Effector CD4-positive, alpha-beta T cell (primary cell): ENCODE results near the gene TSEN2.
"Not testable (repeated sequence)": the region's sequence is repeated elsewhere in the genome, so short reads cannot be mapped to it uniquely, and the experiment has no call there.

Experiments
- DNase-seq: peaks from one replicate; pipeline ENCODE4 v3.0.0-alpha.2; 2020

The TSEN2 gene

DNA sequence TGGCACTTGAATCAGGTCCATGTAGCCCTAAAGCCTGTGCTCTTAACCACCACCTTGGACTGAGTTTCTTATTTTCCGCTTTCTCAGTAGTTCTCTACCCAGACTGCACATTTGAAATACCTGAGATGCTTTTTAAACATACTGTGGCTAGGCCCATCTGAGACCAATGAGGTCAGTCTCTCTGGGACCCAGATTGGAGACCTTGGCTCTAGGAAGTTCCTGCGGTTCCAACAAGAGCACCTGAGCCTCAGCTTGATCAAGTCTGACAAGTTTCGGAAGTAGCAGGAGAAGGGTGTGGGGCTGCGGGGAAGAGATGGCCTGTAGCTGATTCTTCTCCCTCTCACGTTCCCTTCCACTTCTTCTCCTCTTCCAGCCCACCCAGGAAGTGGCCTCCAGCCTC lies 11.5 kb upstream of the TSEN2 start:
- no peak for DNase-seq

DNA sequence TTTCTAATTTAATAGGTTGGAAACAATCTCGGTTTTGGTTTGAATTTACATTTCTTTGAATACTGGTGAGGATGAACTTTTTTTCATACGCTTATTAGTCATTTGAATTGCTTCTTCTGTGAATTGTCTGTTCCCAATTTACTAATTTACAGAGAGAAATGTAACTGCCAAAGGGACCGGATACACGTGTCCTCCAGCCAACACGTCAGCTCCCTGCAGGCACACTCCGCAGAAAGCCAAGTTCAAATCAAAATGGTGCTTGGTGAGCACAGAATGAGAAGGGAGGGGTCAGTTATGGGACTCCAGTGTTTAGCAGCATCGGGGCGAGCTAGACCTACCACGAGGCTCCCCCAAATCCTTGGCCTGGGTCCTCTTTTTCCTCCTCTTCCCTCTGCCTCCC lies 10.8 kb upstream of the TSEN2 start:
- DNase-seq: no peak

DNA sequence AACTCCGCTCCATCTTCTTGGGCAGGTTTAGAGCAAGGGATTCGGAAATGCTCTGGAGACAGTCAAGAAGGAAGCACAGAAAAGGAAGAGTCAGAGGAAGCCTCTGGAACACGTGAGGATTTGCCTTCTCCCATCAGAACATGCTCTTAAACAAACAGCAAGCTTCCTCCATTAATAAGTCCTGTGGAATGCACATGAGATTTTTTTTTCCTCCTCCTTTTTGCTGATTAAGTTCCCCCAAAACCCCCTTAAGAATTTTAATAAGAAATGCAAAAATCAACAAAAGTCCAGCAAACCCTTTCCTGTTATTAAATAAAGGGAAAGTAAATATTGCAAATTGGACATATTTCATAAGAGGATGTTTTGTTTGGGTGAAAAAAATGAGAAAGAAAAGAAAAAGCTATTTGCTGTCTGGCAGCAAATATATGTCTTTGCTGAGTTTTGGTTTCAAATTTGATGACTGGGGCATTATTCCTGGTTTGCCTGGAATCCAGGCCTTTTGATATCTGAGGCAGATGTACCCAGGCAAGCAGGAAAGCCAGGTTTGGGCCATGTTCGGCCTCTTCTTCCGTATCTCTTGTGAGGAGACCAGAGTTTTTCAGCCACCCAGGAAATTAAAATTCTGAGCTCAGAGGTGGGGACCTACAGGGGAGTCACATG lies 7.9 kb upstream of the TSEN2 start:
- DNase-seq: no peak

DNA sequence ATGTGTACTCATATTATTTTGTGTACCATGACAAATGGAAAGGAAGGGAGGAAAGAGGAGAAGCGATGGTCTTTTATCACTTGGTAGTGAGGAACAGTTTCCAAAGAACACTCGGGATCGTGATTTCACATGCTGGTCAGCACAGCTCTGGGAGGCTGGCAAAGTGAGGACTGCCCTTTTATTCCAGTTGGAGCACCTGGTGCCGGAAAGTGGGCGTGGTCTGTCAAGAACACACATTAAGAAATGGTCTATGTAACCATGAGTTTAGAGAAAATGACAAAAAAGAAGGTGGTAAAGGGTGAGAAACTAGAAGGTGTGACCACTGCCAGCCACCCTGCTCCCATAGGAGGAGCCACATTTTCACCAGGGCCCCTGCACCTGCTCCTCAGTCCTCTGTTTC lies 7.0 kb upstream of the TSEN2 start:
- no peak for DNase-seq

DNA sequence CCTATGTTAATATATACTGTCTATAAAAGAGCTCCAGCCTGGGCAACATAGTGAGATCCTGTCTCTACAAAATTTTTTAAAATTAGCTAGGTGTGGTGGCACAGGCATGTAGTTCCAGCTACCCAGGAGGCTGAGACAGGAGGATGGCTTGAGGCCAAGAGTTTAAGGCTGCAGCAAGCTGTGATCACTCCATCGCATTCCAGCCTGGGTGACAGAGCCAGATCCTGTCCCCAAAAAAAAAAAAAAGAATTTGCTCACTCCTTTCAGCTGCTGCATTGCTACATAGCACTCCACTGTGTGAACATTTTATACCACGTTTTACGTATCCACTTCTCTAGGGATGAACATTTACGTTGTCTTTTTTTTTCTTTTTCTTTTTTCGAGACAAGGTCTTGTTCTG lies 6.0 kb upstream of the TSEN2 start:
- DNase-seq: no peak

DNA sequence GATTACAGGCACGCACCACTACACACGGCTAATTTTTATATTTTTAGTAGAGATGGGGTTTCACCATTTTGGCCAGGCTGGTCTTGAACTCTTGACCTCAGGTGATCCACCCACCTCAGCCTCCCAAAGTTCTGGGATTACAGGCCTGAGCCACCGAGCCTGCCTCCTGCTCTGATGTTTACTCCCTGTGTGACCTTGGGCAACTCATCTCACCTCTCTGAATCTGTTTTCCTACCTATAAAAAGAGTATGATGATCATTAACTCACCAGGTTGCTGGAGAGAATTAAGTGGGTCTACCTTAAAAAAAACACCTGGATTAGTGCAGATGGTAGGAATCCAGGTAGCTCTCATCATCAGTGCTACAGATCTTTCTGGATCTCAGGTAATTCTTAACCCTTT lies 5.1 kb upstream of the TSEN2 start:
- DNase-seq: not testable (repeated sequence)

DNA sequence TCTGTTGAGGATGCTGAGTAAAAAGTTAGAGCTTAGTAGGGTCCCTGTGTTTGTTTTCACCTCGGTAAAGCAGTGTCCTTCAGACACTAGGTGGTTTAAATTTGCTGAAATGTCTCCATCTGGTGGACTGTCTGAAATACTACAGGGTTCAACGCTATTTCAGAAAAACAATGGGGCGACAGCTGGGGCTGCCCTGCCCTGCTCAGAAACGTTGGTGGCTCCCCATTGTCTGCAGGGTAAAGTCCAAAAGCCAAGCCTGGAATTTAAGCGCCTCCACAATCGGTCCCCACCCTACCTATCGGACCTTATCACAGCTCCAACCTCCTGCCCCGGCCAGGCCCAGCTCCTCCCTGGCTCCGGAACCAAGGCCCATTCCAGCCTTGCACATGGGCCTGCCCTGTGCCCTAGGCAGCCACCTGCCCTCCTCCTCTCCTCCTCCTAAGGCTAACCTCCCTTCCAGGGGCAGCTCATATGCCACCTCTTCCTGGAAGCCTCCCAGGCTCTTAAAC lies 4.3 kb upstream of the TSEN2 start:
- no peak for DNase-seq

DNA sequence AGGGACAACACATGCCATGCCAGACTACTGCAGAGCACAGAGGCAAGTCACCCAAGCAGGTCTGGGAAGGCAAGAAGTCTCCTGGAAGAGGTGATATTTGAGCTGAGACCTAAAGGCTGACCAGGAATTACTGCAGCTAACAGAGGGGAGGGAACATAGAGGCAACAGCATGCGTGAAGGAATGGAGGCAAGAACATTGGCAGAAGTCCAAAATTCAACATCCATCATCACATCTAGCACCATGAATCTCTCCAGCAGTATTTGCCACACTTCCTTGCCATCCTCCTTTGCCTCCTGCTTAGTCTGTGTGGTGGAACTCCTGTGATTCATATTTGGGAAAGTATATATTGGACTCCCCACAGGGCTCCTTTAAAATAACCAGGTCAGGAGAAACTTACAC lies 870 bp upstream of the TSEN2 start:
- DNase-seq: no peak

DNA sequence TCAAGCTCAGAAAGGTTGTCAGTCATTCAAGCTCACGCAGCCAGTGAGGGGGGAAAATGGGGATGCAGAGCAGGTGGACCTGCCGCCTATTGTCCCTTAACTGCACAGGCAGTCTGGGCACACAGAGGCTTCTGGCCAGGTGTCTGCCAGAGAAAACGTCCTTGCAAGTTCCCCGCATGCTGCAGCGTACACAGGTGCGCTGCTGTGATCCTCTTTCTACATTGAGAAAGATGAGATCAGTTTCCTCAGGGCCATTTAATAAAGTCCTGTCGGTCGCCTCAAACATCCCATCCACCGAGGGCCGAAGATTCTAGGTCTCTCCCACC lies 445 bp upstream of the TSEN2 start:
- no peak for DNase-seq

DNA sequence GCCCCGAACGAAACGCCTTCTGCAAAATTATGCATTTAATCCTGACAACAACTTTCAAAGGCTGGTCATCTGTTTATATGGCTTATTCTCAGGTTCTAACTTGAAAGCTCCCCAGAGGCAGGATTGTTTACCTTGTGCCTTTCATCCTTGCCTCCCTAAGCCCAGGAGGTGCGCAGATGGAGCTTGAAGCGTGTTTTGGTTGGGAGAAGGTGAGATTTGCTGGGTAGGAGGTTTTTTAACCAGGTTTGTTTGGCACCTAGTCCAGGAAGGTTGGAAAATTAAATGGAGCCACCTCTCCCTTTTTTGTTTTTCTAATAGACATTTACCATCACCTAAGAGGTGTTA lies 675 bp downstream of the TSEN2 start:
- DNase-seq: no peak

DNA sequence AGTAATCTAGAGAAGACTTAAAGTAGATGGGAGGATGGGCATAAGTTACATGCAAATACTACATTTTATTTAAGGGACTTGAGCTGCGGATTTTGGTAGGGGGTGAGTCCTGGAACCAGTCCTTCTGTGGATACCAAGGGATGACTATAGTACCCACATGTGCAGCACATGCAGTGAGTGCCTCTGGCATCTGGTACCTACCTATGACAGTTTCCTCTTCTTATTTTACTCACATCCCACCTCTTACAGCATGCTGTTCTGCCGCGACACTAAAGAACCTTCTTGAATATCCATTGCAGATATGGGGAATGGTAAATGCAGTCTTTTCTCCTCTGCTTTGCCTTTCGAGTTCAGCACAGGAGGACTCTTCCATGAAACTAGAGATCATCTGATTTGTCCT lies 1.7 kb downstream of the TSEN2 start:
- DNase-seq: no peak

DNA sequence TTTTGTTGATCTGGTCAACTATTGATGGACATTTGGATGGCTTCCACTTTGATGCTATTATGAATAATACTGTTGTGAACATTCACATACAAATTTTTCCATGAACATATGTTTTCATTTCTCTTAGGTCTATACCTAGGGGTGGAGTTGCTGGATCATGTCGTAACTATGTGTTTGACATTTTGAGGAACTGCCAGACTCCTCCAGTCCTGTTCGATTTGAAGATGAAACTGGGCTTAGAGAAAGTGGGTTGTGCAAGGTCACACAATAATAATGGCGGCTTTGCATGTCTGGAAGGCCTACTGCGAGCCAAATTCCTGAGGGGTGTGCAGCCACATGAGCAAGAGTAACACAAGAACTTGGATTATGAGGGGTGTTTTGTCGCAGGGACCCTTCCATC lies 2.6 kb downstream of the TSEN2 start:
- DNase-seq: no peak

DNA sequence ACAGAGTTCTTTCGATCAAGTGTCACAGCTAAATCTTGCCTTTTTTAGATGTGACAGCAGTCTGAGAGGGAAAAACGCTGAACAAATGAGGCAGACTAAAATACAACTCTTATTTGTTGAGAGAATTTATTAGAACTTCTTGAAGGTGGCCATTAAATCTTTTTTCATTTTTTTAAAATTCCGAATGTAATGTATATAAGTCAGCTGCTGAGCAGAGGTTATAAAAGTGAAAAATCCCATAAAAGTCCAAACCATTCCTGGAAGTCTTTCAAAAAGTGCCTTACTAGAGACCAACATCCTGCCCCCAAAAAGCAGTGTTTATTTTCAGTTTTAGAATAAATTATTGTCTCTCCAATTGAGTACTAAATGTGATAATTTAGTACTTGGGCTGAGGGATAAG lies 3.1 kb downstream of the TSEN2 start:
- no peak for DNase-seq

DNA sequence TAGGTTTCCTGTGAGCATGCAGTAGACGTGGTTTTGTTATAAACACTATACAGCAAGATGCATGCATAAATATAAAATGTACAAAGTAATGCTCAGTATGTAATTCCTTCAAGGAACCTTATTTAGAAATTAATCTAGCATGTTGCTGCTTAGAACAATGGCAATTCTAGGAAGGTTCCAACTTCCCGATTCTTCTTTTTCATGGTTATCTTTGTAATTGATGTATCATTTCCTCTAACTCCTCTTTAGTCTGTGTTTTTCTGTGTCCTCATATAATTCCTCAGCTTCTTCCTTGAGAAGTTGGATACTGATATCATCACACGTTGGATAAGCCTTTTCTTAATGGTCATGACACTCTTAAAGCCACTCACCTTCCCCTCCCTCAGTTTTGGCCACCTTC lies 3.5 kb downstream of the TSEN2 start:
- no peak for DNase-seq

DNA sequence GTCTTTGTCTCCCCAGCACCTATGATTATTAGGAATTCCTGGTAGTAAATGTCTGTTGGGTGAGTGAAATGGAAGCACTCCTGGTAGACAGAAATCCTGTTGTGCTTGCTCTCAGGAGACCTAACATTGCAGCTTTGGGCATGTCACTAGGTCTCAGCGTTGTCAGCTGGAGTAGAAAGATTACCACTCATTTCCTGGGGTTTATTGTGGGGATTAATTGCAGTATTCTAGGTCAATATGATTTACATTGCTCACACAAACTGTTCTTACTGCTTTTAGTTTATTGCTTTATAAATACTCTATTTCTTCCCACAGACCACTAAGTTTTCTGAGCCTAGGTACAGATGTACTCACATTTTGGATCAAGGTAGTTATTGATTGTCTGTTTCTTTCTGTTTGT lies 5.1 kb downstream of the TSEN2 start:
- DNase-seq: no peak

DNA sequence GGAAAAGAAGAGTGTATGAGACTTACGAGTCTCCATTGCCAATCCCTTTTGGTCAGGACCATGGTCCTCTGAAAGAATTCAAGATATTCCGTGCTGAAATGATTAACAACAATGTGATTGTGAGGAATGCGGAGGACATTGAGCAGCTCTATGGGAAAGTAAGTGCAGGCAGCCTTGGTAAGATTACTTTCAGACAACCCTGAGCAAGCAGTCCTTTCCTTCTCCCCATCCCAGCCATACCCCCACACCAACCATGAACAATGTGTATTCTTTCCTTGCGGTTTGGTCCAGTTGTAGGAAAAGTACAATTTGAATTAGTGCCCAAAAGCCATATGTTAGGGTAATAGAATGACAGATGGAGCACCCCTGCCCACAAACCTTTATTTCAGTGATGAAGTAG lies 5.6 kb downstream of the TSEN2 start:
- DNase-seq: no peak

DNA sequence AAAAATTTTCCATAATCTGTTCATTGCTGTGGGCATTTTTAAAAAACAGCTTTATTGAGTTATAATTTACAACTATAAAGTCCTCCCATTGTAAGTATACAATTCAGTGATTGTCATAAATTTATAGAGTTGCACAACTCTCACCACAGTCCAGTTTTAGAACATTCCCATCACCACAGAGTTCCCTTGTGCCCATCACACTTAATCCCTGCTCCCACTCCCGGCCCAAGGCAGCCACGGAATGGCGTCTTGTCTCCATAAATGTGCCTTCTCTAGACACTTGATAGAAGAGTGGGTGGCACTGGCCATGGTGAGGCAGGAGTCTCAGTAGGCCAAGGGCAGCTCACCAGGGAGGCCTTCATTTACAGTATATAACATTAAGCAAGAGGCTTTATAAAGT lies 6.3 kb downstream of the TSEN2 start:
- DNase-seq: no peak

DNA sequence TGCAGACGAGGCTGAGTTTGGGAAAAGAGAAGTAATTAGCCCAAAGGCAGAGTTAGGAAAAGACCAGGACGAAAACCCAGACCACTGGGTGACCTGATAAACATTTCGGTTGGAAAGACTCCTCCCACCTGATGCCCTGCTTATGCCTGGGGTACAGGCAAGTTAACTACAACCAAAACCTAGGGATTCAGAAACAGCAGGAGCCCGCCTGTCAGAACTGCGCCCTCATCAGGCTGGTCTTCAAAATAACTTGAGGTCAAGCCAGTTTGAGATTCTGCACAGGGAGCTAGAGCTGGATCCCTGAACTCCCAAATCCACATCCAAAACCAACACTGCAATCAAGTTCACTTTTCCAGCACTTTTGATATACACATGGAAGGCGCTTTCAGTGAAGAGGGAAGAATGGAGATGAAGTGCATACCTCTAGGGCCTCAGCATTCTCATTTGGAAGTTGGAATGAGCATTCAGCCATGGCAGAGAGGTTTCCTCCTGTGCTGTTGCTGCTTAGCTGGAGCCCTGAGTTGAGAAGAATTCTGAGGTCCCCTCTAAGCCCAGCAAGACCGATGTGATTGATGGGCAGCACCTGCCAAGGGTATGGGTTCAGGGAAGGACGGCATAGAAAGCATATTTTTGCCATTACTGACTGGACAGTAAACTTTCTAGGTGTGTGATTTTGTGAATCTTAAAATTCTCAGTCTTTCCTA lies 11.6 kb downstream of the TSEN2 start:
- no peak for DNase-seq

DNA sequence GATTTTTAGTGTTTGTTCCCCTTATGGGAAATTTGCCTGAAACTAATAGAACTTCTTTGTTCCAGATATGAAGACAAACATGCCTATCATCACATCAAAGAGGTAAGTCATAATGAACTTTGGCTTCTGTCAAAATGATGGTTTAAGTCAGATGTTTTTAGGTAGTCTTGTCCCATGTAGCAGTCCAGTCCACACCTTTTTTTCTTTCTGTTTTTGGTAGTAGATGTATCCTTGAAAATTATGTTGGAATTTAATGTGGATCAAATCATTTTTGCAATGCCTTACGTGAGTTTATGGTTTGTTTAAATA lies 12.1 kb downstream of the TSEN2 start:
- no peak for DNase-seq

DNA sequence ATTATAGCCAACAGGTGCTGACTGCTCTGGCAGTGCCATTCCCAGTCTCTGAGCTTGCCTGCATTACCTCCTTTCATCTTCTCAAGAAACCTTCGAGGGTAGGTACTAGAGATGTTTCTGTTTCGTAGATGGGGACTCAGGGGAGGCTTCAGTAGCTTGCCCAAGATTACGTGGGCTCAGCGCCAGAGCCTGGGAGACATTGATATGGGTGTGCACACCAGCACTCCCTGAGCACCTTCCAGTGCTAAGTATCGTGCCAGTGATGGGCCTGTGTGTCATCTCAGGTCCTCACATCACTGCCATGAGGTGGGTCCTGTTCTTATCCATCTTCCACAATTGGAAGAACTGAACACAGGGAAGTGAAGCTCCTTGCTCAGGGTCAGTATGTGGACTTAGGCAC lies 15.2 kb downstream of the TSEN2 start:
- no peak for DNase-seq

DNA sequence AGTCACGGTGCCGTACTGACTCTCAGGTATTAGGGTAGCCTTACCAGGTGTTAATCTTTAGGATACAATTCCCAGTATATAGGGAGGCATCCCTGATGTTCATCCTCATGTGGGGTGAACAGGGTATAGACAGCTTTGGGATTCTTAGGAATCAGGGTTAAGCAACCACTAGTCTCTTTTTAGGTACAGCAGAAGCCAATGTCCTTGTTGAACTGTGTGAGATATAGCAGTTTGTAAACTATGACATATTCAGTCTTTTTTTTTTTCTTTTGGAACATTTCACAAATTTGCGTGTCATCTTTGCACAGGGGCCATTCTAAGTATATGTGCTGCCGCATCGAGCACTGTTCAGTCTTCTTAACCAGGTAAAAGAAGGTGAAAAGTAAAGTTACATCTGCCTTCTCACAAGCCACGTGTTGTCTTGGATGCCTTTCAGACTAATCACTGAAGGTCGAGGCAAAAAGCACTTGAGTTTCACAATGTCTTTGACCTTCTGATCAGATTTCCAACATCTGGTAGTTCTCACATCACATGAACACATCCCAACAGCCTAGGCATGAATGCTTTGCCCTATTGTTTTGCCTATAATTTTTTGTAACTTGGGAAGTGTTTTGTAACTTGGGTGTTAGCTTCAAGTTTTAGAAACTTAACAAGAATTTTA lies 17.2 kb downstream of the TSEN2 start:
- no peak for DNase-seq

DNA sequence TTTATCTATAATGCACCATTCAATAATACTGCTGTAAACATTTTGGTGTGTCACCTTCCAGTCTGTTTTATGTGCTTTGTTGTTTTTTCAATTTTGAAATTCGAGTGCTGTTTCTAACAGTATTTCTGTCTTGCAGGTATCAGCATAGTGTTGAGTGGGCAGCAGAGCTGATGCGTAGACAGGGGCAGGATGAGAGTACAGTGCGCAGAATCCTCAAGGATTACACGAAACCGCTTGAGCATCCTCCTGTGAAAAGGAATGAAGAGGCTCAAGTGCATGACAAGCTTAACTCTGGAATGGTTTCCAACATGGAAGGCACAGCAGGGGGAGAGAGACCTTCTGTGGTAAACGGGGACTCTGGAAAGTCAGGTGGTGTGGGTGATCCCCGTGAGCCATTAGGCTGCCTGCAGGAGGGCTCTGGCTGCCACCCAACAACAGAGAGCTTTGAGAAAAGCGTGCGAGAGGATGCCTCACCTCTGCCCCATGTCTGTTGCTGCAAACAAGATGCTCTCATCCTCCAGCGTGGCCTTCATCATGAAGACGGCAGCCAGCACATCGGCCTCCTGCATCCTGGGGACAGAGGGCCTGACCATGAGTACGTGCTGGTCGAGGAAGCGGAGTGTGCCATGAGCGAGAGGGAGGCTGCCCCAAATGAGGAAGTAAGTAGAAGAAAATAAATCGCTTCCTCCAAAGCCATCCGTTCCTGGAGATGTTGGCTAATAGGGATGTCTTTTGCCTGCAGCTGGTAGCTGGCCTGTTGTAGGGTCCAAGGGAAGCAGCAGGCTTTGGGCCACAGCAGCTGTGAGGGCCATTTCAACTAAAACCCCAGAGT lies 19.1 kb downstream of the TSEN2 start:
- DNase-seq: no peak

DNA sequence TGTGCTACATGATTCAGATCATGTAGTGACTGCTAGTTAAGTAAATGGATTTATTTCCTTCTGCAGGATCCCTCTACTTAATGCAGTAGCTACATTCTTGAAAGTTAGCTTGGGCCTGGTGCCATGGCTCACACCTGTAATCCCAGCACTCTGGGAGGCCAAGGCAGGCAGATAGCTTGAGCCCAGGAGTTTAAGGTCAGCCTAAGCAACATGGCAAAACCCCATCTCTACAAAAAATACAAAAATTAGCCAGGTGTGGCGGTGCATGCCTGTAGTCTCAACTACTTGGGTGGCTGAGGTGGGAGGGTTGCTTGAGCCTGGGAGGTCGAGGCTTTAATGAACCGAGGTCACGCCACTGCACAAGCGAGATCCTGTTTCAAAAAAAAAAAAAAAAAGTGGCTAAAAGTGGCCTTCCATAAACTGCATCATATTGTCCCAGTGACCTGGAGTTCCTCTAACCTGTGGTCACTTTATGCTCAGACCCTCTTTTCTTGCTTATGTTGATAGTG lies 22.0 kb downstream of the TSEN2 start:
- DNase-seq: no peak
